H1 (cell line): ENCODE measurements around the gene TCTN3.

Experiments
- ATF3 ChIP-seq: IDR thresholded peaks from 2 replicates; pipeline ENCODE4 v1.6.1; 2011; ENCODE audit warnings: low read depth, mild to moderate bottlenecking, low read length; ENCODE audit not compliant: insufficient read depth
- CEBPB ChIP-seq: IDR thresholded peaks from 2 replicates; pipeline ENCODE4 v1.6.1; 2012; ENCODE audit warnings: low read depth, low read length
- EZH2 ChIP-seq: fragments of 200-600 bp; sonication (generic); IDR thresholded peaks from 2 replicates; pipeline ENCODE4 v1.7.1; 2012; ENCODE audit warnings: low read depth, mild to moderate bottlenecking, moderate library complexity, low read length, inconsistent platforms; ENCODE audit not compliant: severe bottlenecking
- FOSL1 ChIP-seq: IDR thresholded peaks from 2 replicates; pipeline ENCODE4 v1.6.1; 2011; ENCODE audit warnings: mild to moderate bottlenecking, low read depth, low read length, moderate library complexity; ENCODE audit not compliant: insufficient read depth
- GABPA ChIP-seq: IDR thresholded peaks from 2 replicates; pipeline ENCODE4 v1.6.1; 2011; ENCODE audit warnings: mild to moderate bottlenecking, low read length, moderate library complexity, borderline replicate concordance; ENCODE audit not compliant: insufficient read depth
- HDAC2 ChIP-seq, 2 experiments: fragments of 300-600 bp in 1 of 2; sonication (generic) in 1 of 2; IDR thresholded peaks; 2 replicates each; pipeline ENCODE4 v1.6.1; 2011 to 2012; ENCODE audit warnings: low read depth in 2 of 2, low read length in 2 of 2, mild to moderate bottlenecking in 2 of 2, moderate library complexity in 2 of 2, borderline replicate concordance in 1 of 2, inconsistent platforms in 1 of 2
- KDM5A ChIP-seq: fragments of 200-600 bp; IDR thresholded peaks from 2 replicates; pipeline ENCODE4 v1.7.1; 2012; ENCODE audit warnings: mild to moderate bottlenecking, low read length, inconsistent platforms, mixed read lengths
- POLR2A ChIP-seq, 2 experiments: IDR thresholded peaks; 1 replicate in 1 of 2; 2 replicates in 1 of 2; pipeline ENCODE4 v1.6.1; 2011; ENCODE audit warnings: low read depth in 2 of 2, low read length in 2 of 2, mild to moderate bottlenecking in 2 of 2; ENCODE audit errors: control extremely low read depth in 1 of 2
- POLR2AphosphoS5 ChIP-seq: IDR thresholded peaks from 2 replicates; pipeline ENCODE4 v1.6.1; 2011; ENCODE audit warnings: low read depth, low read length
- RAD21 ChIP-seq, 2 experiments: IDR thresholded peaks in 1 of 2; conservative IDR thresholded peaks in 1 of 2; 2 replicates each; pipeline ENCODE4 v1.6.1; 2011; ENCODE audit warnings: low read depth in 2 of 2, low read length in 2 of 2, improper control_type of control experiment in 1 of 2, inconsistent platforms in 1 of 2, mild to moderate bottlenecking in 1 of 2, moderate library complexity in 1 of 2
- RNF2 ChIP-seq: fragments of 200-900, 300-1000 bp; sonication (generic); IDR thresholded peaks from 2 replicates; pipeline ENCODE4 v1.7.1; 2016; ENCODE audit warnings: borderline replicate concordance, low read depth, mild to moderate bottlenecking, antibody characterized with exemption, low read length; ENCODE audit not compliant: poor library complexity, severe bottlenecking; ENCODE audit errors: missing control alignments
- SP1 ChIP-seq: IDR thresholded peaks from 2 replicates; pipeline ENCODE4 v1.6.1; 2011; ENCODE audit warnings: low read depth, low read length
- SP2 ChIP-seq: IDR thresholded peaks from 2 replicates; pipeline ENCODE4 v1.6.1; 2012; ENCODE audit warnings: mild to moderate bottlenecking, low read length, inconsistent platforms
- TF ChIP-seq, protein P1 (sequence below), 3 experiments: IDR thresholded peaks; 1 replicate in 2 of 3; 2 replicates in 1 of 3; pipeline versions ENCODE4 v1.5.1 to v1.6.1; 2011; ENCODE audit warnings: low read length in 3 of 3, mild to moderate bottlenecking in 3 of 3, inconsistent platforms in 2 of 3, low read depth in 1 of 3, moderate library complexity in 1 of 3; ENCODE audit not compliant: insufficient read depth in 1 of 3; ENCODE audit errors: control extremely low read depth in 1 of 3

- TF ChIP-seq POLR2A (IDR thresholded peaks at IDR 0.05; ENCODE audit: control extremely low read depth in 1 of 2, low read depth in 2 of 2, low read length in 2 of 2) (no peak), KDM5A (no peak), POLR2AphosphoS5 (no peak), RAD21 (IDR thresholded peaks at IDR 0.05 in 1 of 2, conservative IDR thresholded peaks at IDR 0.05 in 1 of 2; ENCODE audit: low read depth in 2 of 2, low read length in 2 of 2) (no peak), SP1 (no peak), EZH2 (no peak), CEBPB (no peak), GABPA (no peak), SP2 (no peak), RNF2 (no peak), FOSL1 (no peak), HDAC2 (IDR thresholded peaks at IDR 0.05; ENCODE audit: borderline replicate concordance in 1 of 2, low read depth in 2 of 2, low read length in 2 of 2) (no peak), ATF3 (no peak)
- TF ChIP-seq, protein P1, sequence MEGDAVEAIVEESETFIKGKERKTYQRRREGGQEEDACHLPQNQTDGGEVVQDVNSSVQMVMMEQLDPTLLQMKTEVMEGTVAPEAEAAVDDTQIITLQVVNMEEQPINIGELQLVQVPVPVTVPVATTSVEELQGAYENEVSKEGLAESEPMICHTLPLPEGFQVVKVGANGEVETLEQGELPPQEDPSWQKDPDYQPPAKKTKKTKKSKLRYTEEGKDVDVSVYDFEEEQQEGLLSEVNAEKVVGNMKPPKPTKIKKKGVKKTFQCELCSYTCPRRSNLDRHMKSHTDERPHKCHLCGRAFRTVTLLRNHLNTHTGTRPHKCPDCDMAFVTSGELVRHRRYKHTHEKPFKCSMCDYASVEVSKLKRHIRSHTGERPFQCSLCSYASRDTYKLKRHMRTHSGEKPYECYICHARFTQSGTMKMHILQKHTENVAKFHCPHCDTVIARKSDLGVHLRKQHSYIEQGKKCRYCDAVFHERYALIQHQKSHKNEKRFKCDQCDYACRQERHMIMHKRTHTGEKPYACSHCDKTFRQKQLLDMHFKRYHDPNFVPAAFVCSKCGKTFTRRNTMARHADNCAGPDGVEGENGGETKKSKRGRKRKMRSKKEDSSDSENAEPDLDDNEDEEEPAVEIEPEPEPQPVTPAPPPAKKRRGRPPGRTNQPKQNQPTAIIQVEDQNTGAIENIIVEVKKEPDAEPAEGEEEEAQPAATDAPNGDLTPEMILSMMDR (IDR thresholded peaks at IDR 0.05; ENCODE audit: control extremely low read depth in 1 of 3, insufficient read depth in 1 of 3, low read depth in 1 of 3, low read length in 3 of 3) = no peak
These were observed 34.8 kb upstream of the TCTN3 start for GRCh38 chr10:95728526-95728925.
